NCI-H187 (cell line): ENCODE data around the gene C18orf32.
A peak's percentile ranks its signal among the peaks of the same experiment; 100 is the strongest.
"Not testable (repeated sequence)": the region's sequence is repeated elsewhere in the genome, so short reads cannot be mapped to it uniquely, and the experiment has no call there.

Experiments
- DNase-seq, 2 experiments: peaks; one replicate each; lab custom pipeline; 2025; lab: John Stamatoyannopoulos, UW

C18orf32 gene

DNA sequence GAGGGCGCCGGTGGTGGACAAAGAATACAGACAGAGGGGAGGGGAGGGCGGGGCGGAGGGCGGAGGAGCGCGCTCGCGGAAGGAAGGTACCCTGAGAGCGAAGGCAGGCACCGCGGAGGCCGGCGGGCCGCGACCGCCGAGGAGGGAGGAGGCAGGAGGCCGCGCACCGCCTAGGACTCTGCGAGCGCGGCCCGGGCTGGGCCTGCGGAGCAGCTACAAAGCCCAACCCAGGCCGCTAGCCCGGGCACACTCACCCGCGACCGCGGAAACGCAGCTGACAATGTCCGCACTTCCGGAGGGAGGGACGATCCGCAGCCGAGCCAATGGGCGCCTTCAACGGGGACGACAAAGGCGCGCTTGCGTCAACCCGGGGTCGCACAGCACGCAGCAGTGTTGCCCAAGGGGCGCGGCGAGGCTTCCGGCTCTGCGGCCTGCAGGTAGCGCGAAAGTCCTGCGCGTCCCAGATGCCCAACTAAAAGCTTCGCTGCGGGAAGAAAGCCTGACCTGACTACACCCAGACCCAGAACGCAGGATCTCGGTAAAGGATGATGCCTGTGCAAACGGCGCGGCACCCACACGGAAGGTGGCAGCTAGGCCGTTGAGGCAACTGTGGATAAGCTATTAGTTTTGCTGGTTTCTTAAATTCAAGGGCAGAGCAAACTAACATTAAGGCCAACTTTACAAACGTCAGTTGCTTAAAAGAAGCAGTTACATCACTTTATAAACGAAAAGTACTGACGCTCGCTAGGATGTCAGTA is at the start of gene C18orf32:
Gene C18orf32 (minus strand): TSS at position 282 of the 758 bp plus-strand sequence. CDS start 3,486 bp downstream, outside the sequence.
- peak; percentile 56 to 87 for DNase-seq

DNA sequence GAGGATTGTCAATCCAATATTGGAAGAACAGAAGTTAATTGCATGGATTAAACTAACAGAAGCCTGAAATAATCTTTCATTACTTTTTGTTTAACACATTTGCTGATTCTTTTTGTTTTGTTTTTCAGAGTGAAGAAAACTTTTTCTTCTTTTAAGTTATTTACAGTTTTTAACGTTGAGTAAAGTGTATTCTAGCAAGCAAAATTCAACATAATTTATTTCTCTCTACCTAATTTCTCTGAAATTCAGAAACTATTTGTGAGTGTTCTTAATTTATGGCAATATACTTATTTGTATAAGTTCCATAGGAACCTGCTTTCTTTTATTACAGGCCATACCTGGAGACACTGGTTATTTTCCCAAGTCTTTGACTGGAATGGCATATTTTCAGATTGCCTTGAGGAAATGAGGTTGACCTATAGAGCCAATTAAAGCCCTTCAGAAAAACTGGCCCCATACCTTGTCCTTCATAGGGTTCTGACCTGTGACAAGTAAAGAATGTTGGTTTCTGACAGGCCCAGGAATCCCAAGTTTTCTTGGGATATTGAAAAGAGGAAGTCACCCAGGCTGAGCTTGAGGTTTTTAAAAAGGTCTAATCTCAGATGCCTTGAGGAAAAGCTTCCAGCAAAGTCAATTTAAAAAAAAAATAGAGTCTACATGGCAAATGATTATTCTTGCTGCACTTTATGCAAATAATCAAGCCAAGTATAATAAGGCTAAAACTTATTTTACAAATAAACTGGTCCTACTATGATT is 48.0 kb upstream of the C18orf32 start:
- no peak for DNase-seq

DNA sequence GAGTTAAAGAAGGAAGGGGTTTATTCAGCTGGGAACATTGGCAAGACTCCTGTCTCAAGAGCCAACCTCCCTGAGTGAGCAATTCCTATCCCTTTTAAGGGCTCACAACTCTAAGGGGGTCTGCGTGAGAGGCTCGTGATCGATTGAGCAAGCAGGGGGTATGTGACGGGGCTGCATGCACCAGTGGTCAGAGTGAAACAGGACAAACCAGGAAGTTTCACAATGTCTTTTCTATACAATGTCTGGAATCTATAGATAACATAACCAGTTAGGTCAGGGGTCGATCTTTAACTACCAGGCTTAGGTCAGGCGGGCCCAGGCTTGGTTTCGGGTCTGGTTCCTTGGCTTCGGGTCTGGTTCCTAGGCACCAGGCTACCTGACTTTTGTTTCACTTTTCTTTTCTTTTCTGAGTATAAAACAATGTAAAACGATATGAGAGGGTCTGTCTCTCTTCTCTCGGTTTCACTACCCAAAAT is 44.7 kb upstream of the C18orf32 start:
- DNase-seq, result no peak

DNA sequence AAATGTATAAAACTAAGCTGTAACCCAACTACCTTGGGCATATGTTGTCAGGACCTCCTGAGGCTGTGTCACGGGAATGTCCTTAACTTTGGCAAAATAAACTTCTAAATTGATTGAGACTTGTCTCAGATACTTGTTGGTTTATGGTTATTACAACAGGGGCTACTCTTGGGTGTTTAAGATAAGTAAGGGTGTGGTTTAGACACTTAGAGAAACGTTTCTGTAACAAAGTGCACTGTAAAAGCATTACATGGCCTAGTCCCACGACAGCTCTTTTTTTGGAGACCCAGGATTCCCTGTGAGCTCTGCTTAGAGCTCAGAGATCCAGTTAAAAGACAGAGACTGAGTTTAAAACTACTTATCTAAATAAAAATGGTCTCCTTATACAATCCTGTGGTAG is 42.6 kb upstream of the C18orf32 start:
- DNase-seq, result no peak

DNA sequence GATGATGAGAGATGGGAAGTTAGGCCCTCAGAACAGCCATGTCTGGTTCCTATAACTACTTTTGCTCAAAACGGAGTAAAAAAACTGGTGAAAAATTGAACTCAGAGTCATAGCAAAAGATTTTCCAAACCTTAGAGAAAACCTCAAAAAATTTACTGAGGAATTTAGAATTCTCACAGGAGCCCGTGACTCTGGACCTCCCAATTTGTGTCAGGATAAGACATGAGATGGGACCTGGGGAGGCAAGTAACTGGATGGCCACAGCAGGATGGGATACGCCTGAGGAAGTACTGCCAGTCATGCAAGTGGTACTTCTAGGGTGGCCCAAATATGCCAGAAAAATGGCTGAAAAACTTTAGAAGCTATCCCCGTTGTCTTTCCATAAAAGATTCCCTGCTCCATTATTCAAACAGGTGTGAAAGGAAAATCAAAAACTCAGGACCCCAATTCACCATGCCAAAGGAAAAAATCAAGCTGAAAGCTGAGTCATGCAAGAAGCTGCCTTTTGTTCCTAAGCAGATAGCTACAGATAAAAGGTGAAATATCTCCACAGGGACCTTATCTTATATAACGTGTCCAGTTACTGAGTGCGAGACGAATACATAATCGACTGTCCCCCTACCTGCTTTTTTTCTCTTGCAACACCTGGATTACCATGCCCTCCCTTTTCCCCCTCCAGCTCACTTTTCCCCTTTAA is 40.7 kb upstream of the C18orf32 start:
- no peak for DNase-seq

DNA sequence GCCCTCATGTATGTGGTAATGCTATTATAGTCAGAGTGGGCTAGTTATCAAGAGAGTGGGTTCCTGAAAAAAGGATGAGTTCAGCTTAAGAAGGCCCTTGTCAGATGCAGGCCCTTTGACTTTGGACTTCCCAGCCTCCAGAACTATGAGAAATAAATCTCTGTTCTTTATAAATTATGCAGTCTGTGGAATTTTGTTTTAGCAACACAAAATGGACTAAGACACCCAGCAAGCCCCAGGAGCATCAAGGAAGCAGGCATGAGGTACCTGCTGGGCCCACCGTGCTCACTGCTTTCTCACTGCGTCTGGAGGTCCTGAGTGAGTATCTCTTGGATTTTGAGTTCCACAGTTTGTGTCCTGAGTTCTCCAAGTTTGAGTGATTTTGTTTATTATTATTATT is 38.9 kb upstream of the C18orf32 start:
- DNase-seq, result no peak

DNA sequence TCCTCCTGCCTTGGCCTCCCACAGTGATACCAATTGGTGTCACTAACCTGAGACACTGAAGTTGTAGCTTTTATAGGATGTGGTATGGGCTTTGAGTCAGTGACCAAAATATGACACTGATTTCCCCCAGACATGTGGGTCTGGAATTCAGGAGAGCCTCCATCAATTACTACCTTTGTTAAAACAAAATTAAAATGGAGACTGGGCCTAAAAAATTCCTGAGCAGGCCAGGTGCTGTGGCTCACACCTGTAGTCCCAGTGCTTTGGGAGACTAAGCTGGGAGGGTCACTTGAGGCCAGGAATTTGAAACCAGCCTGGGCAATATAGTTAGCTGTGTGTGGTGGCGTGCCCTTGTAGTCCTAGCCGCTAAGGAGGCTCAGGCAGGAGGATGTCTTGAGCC is 37.9 kb upstream of the C18orf32 start:
- DNase-seq, result no peak

DNA sequence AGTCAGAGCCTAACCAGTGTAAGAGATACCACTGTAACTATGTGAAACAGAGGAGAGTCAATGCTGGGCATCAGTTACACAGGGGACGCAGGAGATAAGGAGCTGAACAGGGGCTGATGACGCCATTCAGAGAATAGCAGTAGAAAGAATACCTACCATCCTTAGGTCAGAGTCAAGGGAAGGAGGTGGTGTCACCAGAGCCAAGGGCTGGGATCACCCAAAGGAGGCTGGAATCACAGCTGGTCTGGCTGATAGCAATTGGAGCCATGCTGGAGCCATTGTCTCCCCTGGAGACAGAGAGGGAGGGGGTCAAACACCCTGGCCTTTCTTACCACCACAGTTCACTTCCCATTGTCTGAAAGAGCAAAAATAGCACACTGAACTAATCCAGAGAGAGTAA is 37.3 kb upstream of the C18orf32 start:
- no peak for DNase-seq

DNA sequence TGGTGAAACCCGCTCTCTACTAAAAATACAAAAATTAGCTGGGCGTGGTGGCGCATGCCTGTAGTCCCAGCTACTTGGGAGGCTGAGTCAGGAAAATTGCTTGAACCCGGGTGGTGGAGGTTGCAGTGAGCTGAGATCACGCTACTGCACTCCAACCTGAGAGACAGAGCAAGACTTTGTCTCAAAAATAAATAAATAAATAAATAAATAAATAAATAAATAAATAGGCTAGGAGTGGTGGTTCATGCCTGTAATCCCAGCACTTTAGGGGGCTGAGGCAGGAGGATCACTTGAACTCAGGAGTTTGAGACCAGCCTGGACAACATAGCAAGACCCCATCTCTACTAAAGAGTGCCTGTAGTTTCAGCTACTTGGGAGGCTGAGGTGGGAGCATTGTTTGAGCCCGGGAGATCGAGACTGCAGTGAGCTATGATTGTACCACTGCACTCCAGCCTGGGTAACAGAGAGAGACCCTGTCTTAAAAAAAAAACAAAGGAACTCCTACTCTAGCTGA is 36.6 kb upstream of the C18orf32 start:
- not testable (repeated sequence) for DNase-seq

DNA sequence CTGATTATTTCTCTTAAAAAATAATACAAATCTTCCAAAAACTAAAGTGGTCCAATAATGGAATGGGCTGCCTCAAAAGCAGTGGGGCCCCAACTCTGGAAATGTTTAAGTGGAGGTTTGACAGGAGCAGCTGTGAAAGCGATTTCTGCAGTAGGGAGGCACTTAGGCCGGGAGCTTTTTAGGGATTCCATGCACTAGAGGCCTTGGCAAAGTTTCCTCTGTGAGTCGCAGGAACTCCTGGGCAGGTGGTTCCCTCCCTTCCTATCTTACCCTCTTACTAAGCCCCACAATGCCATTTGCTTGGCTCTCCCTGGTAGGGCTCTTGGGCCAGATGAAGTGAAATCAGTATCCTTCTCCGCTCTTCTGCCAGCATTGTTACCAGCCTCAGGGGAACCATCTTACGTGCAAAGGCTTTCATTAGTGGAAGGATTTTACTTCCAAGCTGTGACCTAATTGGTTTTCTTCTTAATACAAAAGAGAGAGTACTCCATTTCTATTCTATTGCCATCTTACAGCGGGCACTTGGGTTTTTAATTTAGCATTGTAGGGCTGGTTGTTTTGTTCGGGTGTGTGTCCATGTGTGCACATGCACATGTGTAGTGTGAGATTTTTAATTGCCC is 34.3 kb upstream of the C18orf32 start:
- peak; percentile 34 to 42 for DNase-seq

DNA sequence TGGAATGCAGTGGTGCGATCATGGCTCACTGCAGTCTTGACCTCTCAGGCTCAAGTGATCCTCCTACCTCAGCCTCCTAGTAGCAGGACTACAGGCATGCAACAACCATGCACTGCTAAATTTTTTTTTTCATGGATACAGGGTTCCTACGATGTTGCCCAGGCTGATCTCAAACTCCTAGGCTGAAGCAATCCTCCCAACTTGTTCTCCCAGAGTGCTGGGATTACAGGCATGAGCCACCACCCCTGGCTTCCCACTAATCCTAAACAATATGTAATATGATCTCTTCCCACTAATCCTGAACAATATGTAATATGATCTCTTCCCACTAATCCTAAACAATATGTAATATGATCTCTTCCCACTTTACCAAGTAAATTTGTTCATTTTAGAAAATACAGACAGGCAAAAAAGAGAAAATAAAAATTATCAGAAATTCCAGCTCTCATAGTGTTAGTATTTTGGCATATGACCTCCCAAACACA is 33.7 kb upstream of the C18orf32 start:
- no peak for DNase-seq

DNA sequence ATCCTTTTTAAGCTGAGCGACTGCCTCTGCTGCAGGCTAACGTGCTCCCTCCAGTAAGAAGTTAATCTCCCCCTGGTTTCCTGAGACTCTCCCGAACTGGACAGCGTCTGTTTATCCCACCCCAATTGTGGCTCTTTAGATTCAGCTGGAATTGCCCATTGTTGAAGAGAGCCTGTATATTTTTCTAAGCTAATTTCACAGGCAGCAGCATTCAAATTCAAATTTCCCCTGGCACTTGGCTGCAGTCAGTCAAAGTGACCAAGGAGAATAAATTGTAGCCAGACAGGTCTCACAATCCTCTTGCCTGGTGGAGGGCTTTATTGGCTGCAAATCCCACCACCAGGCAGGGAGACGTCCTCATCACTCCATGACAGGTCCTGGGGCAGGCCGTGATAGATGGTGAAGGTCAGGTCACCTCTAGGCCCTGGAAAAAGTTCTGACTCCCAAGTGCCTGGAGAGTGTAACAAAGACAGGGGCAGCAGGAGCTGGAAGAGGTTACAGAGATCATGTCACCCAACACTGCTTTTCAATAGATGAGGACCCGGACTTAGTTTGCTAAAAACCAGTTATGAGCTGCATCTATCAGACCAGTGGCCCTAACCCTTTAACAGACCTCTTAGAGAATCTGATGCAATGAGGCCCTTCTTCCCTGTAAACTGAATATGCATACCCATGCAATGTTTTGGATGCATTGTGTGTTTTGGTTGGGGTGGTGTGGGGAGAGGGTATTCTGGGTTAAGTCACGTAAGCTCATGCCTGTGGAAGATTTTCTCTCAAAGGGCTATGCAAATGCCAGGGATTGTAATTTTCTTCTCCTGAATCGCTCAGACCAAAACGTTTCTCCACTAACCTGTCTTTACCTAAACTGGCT is 32.3 kb upstream of the C18orf32 start:
- no peak for DNase-seq

DNA sequence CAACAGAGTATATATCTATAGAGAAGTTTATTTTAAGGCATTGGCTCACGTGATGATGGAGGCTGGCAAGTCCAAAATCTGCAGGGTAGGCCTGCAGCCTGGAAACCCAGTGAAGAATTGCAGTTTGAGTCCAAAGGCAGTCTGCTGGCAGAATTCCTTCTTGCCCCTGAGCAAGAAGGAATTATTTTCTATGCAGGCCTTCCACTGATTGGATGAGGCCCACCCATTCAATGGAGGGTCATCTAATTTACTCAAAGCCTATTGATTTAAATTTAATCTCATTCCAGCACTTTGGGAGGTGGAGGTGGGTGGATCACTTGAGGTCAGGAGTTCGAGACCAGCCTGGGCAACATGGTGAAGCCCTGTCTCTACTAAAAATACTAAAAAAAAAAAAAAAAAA is 30.4 kb upstream of the C18orf32 start:
- DNase-seq, result no peak

DNA sequence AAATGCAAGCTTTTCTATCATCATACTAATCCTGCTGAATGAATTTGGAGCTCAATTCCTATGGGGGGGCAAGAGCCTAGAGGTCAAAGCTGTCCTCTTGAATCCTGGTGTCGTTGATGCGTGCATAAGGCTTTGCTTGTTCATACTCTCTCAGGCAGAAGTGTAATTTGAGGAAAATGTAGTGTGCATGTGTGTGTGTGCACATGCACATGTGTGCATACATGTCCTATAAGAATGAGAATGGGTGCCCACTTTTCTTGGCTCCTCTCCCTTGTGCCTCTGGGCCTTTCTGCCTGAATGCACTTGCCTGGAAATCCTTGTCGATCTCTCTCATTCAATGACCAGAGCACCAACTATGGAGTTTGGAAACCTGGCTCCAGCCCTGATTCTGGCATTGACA is 28.5 kb upstream of the C18orf32 start:
- no peak for DNase-seq

DNA sequence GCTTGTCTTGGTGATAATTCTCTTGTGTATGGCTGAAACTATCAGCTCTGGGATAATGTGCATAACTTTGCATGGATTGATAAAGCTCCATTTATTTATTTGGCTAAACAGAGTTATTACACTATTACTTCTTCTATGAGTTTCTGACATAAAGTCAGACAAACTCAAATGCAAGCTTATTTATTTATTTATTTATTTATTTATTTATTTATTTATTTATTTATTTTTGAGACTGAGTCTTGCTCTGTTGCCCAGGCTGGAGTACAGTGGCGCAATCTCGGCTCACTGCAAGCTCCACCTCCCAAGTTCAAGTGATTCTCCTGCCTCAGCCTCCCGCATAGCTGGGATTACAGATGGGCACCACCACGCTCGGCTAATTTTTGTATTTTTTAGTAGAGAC is 28.0 kb upstream of the C18orf32 start:
- DNase-seq, result not testable (repeated sequence)

DNA sequence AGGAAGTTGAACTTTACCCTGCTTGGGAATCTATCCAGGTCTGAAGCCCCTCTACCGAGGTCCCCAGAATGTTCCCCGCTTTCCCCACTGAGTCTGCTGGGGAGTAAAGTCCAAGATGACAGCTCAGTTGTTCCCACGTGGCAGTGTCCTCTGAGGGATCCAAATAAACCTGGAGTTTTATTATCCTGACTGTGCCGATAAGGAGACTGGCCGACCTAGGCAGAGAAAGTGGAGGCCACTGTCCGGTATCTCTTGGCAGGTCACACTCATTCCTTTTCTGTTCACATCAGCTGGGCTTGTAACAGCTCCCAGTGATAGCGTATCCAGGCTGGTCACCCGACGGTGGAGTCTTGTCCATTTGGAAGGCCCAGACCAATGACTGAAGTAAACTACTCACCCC is 27.5 kb upstream of the C18orf32 start:
- no peak for DNase-seq

DNA sequence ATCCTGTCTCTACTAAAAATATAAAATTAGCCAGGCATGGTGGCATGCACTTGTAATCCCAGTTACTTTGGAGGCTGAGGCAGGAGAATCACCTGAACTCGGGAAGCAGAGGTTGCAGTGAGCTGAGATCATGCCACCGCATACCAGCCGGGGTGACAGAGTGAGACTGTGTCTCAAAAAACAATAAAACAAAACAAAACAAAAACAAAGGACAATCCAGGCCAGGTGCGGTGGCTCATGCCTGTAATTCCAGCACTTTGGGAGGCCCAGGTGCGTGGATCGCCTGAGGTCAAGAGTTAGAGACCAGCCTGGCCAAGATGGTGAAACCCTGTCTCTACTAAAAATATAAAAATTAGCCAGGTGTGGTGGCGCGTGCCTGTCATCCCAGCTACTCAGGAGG is 25.8 kb upstream of the C18orf32 start:
- DNase-seq, result not testable (repeated sequence)

DNA sequence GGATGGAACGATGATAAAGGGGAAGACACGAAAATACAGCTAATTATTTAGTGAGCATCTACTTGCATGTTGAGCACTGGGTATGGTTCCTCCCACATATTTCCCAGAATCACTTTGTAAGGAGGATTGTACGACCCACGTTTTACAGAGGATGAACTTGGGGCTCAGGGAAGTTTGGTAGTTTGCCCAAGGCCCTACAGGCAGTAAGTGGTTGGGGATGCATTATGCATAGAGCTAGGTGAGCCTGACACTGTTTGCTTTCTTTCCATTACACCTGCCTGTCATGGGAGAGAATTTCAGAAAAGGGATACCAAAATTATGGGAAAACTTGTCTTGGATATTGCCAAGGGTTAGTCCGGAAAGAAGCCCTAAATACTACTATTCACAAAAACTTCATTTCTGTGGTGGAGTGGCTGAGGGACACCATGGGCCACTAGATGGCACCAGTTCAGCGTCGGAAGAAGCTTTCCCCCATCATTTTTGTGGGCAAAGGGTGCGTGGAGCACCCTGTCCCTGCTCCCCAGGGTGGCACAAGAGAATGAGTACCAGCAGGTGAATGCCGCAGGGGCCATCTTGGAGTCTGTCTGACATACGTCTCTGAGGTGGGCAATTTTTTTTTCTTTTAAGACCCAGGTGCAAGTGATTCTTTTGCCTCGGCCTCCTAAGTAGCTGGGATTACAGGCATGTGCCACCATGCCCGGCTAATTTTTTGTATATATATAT is 23.5 kb upstream of the C18orf32 start:
- no peak for DNase-seq

DNA sequence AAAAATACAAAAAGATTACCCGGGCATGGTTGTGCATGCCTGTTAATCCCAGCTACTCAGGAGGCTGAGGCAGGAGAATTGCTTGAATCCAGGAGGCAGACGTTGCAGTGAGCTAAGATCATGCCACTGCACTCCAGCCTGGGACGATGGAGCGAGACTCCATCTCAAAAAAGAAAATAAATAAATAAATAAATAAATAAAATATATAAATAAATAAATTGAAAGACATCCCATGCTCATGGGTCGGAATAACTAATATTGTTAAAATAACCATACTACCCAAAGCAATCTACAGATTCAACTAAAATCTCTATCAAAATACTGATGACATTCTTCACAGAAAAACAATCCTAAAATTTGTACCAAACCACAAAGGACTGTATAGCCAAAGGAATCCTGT is 19.4 kb upstream of the C18orf32 start:
- DNase-seq, result not testable (repeated sequence)

DNA sequence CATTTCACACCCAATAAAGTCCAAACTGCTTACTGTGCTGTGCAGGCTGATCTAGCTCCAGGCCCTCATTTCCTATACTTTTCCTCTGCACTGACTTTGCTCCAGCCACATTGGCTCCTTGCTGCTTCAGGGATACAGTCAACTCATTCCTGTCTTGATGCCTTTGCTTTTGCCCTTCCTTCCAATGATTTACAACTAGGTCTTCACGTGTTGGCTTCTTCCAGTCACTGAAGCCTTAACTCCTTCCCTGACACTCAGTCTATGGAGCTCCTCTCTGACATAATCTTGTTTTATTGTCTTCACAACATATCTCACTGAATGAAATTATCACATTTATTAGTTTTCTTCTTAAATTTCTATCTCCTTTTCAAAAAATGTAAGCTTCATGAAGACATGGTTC is 16.9 kb upstream of the C18orf32 start:
- no peak for DNase-seq
